Activated gamma-delta T cell treated with anti-CD3 and anti-CD28 coated beads, Interleukin-2, amount 50 U/mL, for 16 hours (primary cell): ENCODE data around the gene RCC1.
A peak's percentile ranks its signal among the peaks of the same experiment; 100 is the strongest.
"Not testable (repeated sequence)": the region's sequence is repeated elsewhere in the genome, so short reads cannot be mapped to it uniquely, and the experiment has no call there.

Experiments used
- DNase-seq: peaks from one replicate; pipeline ENCODE4 v3.0.0-alpha.2; 2020; ENCODE audit warnings: low read depth

Gene RCC1

DNA sequence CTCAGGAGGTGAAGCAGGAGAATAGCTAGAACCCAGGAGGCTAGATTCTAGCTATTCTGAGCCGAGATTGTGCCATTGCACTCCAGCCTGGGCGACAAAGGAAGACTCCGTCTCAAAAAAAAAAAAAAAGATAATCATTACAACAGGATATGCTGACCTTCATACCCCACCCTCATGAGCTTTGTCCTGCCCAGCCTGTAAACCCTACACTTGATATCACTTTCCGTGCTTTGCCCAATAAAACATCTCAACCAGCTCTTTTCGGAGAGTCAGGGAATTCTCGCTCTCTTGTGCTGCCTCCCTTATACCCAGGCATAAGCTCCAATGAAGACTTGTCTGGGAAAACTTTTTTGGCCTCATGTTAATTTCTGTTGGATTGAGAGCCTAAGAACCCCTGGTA is 45.5 kb downstream of the RCC1 start:
- DNase-seq, result no peak

DNA sequence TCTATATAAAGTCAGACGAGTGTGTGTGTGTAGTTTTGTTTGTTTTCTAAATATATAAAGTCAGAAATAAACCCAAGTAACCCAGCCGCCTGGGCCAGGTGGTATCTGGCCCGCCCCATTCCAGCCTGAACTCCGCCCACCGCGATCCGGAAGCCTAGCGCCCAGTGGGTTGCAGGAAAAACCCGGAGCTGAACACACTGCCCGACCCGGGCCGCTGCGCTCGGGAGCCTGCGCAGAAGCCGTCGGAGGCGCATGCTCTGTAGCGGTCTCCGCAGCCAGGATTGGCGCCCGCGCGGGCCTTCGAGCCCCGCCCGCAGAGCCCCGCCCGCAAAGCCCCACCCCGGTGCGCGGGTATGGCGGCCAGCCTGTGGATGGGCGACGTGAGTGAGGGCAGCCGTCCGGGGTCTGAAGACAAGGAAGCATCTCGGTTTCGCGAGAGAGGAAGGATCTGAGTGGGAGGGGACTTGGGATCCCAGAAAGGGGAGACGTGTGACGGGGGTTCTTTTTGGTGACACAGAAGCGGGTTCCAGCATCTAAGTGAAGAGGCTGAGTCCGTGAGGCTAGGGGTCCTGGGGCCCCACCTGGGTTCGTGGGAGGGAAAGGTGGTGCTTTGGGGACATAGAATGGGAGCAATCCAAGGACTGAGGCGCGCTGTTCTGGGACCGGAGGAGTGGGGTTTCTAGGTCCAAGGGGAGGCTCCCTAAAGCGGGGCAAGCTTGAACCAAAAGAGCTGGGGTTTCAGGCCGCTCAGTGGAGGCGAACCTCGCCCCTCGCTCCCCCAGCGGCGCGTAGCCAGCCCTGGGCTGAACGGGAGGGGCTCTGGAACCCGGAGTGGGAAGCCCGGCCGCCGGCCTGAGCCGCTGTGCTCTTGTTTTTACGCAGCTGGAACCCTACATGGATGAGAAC is 47.2 kb downstream of the RCC1 start, which contains the start of gene TRNAU1AP:
Gene TRNAU1AP (plus strand): TSS at position 328 of the 906 bp plus-strand sequence. CDS start 26 bp downstream, at position 354.
- DNase-seq, result peak; percentile 95

DNA sequence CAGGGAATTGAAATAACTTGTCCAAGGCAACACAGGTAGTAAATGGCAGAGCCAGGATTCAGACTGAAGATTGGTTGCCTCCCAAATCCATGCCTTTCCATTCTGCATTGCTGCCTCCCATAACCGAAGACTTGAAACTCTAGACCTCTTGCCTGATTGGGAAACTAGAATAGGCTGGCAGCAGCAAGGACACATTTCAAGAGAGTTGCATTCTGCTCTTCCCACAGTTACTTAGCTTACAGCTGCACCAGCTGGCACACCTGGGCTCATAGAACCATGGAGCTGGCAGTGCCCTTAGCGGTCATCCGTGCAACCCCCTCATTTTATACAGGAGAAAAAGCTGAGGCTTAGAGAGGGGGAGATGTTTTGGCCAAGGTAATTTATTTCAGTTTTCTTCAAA is 55.0 kb downstream of the RCC1 start:
- no peak for DNase-seq

DNA sequence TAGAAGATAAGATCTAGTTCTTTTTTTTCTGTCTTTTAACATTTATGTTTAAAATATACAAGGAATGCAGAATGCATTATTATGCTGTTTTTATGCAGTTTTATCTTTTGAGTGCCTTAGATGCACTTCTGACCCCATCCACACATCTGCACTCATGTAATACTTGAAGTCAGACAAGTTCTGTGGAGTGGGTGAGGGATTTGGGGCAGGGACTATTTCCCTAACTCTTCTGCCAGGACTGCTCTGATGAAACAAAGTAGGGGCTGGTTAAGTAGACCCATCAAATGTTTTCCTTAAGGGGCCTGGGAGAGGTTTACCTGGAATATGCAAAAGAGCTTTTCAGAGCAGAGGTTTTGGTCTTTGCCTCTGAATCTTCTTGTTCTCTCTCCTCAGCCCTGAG is 58.5 kb downstream of the RCC1 start:
- DNase-seq, result no peak

DNA sequence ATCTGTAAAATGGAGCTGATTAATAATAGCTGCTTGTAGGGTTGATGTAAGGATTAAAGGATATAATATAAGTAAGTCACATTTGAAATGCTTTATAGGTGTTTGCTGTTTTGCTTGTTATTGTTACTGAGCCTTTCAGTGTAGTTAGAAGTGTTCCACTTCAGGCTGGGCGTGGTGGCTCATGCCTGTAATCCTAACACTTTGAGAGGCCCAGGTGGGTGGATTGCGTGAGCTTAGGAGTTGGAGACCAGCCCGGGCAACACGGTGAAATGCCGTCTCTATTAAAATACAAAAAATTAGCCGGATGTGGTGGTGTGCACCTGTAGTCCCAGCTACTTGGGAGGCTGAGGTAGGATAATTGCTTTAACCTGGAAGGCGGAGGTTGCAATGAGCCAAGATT is 59.2 kb downstream of the RCC1 start:
- DNase-seq, result no peak

DNA sequence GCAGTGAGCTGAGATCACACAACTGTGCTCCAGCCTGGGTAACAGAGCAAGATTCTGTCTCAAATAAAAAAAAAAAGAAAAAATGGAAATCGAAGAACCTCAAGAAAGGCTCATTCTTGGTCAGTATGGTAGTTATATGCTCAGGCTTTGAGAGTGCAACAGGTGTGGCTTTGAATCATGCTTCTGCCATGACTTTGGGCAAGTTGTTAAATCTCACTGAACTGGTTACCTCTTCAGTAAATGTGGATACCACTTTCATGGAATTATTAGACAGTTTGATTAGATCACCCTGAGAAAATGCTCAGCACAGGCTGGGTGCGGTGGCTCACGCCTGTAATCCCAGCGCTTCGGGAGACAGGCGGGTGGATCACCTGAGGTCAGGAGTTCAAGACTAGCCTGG is 59.9 kb downstream of the RCC1 start:
- DNase-seq, result no peak

DNA sequence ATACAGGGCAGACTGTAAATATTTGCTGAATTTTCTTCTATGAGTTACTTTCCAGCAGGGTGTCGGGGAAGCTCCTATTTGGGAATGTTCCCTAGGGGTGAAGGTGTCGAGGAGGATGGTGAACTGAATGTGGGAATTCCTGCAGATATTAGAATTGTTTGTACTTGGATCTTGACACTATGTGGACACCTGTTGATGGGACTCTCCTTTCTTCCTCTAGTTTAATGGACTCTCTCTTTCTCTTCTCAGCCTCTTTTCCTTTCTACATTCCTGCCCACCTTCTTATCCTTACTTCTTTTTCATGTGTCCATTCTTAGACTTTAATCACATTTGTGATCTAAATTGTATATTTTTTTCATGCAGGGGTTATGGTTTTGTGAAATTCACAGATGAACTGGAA is 61.1 kb downstream of the RCC1 start:
- DNase-seq, result no peak

DNA sequence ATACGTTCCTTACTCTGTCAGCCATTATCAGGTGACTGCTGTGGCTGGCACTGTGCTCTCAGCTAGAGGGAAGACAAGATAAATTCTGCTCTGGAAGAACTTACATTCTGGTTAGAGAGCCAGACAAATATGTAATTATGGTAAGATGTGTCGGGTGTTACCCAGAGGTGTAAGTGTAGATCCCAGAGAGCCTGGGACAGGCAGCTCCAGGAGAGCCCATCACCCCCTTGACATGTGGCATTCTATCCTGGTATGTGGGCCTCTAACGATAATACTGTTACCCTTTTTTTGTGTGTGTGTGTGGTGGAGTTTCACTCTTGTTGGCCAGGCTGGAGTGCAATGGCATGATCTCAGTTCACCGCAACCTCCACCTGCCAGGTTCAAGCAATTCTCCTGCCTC is 66.1 kb downstream of the RCC1 start:
- no peak for DNase-seq

DNA sequence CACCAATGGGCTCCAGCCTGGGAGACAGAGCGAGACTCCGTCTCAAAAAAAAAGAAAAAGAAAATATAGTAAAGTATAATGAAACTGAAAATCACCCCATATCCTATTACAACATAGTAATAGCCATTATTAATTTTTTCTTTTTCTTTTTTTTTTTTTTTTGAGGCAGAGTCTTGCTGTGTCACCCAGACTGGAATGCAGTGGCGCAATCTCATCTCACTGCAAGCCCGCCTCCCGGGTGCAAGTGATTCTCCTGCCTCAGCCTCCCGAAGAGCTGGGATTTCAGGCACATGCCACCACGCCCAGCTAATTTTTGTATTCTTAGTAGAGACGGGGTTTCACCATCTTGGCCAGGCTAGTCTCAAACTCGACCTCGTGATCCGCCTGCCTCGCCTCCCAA is 67.0 kb downstream of the RCC1 start:
- DNase-seq, result not testable (repeated sequence)

DNA sequence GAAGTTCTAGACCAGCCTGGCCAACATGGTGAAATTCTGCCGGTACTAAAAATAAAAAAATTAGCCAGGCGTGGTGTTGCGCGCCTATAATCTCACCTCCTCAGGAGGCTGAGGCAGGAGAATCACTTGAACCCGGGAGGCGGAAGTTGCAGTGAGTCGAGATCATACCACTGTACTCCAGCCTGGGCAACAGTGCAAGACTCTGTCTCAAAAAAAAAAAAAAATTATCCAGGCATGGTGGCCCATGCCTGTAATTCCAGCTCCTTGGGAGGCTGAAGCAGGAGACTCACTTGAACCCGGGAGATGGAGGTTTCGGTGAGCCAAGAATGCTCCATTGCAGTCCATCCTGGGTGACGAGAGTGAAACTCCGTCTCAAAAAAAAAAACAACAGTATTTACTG is 67.7 kb downstream of the RCC1 start:
- DNase-seq, result no peak

DNA sequence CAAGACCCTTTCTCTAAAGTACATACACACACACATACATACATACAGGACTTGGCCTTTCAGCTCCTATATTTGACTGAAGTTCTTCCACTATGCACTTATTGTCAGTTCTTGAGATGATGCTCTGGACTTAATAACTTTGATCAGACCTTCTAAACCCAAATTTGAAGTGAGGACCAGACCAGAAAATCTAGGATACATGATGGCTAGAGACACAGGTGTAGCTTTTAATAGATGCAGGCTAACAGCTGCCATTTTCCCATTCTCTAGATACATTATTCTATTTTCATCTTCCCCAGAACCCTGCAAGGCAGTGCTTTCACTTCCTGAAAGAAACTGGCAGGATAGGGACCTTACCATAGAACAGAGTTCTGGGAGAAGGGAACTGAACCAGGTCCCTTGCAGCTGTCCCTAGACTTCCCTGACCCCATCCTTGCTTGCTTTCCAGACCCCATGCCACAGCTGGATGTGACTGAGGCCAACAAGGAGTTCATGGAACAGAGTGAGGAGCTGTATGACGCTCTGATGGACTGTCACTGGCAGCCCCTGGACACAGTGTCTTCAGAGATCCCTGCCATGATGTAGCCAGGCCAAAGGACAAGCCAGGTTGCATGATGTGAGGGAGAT is 71.3 kb downstream of the RCC1 start:
- no peak for DNase-seq

DNA sequence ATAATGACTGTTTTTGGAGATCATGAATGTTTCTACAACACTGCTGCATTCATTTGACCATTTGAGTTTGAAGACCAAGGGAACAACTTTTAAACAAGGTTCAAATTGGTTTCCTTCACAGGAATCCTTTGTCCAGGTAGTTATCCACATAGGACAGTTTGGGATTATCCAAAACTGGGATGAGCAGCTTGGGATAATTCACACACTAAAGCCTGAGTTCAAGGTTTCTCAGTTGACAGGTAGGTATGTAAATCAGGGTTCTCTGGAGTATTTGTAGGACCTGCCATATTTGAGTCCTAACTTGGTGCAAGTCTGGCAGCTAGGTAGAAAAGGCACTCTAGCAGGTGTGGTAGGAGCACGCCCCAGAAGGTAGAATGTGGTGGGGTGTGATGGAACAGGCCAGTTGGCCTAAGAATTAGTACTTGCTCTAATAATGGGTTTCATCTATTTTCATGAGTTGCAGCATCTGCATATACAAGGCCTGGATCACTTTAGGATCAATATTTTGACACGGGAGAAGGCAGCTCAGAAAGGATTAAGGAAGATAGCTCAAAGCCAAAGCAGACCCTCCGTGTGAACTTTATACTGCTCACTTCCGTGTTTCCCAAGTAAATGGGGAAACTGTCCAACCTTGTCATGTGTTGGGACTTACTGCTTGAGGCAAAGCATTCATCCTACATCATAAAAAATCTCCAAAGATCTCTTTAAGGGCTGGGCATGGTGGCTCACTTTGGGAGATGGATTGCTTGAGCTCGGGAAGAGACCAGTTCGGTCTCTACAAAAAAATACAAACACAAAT is 72.1 kb downstream of the RCC1 start:
- DNase-seq, result no peak

DNA sequence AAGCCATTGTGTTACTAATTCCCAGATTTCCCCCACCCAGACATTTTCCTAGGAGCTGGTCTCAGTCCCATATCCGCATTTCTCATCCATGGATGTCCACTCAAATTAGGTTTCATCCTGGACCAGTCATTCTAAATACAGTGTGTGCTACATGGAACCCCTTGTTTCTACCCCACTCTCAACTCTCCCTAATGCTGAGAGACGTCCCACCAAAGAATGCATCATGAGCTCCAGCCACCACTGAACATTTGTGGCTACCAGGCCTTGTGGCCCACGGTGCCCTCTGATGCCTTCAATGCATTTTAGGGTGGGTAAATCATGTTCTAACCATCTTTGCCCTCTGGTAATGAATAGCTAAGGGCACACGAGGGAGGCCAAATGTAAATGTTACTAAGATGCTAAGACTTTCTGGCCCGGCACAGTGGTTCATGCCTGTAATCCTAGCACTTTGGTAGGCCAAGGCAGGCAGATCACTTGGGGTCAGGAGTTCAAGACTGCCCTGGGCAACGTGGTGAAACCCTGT is 72.9 kb downstream of the RCC1 start:
- DNase-seq, result no peak

DNA sequence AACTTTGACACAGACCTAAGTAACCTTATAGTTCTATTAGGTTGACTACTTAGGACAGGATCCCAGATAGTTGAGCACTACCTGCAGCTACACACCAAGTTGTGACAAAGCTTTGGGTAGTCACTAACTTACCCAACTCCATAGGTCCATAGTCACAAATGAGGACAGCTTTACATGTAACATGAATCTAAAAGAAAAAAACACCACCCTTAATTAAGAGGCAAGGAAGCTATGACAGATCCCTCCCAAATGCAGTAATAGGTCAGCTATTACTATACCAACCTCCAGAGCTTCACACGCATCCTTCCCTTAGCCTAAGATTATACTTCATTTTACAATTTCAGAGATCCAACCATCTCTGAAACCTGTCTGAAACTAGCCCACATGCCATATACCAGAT is 73.6 kb downstream of the RCC1 start:
- DNase-seq, result no peak

DNA sequence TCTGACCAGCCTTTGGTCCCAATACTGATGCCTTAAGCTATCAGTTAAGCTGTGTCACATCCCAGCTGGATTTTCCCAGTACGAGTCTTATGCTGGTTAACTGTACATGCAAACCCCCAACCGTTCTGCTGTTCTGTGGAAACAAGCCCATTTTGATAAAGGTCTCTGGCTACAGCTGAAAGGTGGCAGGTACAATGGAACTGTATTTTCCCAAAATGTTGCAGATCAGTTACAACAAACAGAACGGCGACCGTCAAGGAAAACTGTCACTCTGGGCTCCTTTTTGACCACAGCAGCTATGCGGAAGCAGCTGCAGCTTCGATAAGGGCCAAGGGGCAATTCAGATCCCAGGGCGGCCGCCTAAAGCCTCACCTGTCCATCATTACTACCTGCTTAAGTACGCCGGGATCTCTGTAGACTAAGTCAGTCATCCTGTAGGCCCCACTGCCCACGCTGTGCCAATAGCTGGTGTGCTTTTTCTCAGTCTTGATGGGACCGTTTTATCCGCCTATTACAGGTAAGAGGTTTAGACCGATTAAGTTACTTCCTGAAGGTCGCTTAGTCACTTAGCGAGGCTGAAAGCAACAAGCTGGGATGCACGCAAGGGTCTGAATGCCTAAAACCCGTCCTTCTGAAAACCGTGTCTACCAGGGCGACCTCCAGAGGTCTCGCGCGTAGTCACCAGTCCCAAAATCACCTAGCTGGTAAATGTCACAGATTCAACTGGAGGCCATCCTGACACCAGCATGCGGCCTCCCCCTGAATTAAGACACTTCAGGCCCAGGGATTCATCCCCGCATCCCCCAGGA is 75.1 kb downstream of the RCC1 start:
- peak; percentile 32 for DNase-seq

DNA sequence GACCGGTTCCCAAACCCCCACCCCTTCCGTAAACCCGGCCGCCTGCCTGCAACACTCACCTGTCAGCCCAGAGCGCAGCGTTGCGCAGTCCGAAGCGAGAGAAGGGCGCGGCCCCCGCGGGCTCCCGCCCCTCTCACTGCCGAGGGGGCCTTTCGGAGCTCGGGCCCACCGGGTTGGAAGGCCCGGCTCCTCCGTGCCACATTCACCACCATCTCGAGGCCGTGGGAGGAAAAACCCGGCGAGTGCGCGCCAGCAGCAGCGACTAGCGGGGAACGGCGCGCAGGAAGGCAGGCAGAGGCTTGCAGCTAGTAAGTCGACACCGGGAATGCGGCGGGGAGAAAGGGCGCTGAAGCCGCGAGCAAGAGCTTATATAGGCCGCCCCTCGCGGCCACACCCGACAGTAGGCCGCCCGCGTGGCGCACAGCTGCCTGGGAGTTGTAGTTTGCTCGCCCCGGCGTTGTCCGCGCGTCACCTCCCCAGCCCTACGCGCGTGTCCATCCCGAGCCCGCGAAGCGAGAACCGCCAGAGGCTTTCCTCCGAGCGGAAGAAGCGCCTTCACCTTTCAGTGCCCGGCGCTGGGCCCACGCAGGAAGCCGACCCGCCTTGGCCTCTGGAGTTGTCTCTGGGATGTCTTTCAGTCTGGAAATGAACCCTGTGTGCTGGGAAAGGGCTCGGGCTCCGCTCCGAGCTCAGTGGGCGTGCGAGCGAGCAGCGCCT is 75.8 kb downstream of the RCC1 start:
- DNase-seq, result peak; percentile 85

DNA sequence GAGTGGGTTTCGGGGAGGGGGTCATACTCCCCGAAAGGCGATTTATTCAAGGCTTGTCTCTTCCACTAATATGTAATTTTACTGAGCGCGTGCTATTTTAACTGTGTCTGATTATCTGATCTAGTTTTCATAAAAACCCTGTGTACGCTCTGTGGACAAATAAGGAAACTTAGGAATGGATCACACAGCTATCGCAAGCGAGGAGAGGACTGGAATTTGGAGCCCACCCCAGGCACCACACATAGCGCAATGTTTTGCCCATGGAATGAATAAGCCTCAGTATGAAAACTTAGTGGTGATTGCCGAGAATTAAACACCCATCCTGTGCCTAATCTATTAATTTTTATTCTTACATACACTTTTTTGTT is 76.4 kb downstream of the RCC1 start:
- DNase-seq, result no peak

DNA sequence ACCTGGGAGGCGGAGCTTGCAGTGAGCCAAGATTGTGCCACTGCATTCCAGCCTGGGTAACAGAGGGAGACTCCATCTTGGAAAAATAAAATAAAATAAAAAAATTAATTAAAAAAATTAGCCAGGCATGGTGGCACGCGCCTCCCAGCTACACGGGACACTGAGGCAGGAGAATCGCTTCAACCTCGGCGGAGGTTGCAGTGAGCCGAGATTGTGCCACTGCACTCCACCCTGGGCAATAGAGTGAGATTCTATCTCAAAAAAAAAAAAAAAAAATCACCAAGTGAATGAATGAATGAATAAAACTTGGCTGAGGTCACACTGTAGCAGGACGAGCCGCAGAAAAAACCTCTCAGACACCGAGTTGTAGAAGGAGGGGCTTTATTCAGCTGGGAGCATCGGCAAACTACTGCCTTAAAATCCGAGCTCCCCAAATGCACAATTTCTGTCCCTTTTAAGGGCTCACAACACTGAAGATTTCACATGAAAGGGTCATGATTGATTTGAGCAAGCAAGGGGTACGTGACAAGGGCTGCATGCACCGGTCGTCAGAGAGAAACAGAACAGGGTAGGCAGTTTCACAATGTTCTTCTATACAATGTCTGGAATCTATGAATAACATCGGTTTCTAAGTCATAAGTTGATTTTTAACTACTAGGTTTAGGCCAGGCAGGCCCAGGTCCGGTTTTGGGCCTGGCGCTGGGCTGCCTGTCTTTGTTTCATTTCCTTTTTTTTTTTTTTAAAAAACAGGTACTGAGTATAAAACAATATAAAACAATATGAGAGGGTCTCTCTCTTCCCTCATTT is 80.9 kb downstream of the RCC1 start:
- not testable (repeated sequence) for DNase-seq
